ENCODE data around the gene MTFP1.
"Not testable (repeated sequence)": the region's sequence is repeated elsewhere in the genome, so short reads cannot be mapped to it uniquely, and the experiment has no call there.

Gene MTFP1

DNA sequence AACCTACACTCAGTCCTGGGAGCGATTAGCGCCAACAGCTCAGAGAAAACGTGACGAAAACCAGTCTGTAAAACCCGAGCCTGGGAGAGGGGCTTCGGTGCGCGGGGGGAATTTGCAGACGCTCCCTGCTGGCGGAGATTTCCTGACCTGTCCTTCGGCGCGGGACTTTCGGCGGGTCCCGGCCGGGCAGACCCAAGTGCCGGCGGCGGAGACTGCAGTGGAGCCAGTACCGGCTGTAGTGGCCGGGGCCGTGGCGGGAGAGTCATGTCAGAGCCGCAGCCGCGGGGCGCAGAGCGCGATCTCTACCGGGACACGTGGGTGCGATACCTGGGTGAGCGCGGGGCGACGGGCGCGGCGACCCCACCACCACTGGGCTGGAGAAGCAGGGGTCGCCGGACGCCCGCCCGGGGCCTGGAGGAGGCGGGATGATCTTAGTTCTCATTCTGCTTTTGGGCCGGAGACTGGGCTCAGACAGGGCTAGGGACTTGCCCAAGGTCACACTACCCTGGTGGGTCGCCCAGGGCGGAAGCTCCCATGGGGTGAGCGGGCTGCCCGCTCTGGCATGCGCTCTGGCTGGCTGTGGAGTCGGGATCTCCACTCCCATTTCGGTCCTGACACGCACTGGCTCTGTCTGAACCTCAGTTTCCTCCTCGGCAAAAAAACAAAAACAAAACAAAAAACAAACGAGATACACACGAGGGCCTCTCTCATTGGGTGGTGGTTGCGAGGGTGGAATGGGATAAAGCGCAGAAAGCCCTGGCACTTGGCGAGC, at the start of gene MTFP1:
Gene MTFP1 (plus strand): TSS at position 153 of the 772 bp plus-strand sequence. CDS start 112 bp downstream, at position 265.
- peak; percentile 11 to 34 (median 25) for DNase-seq

DNA sequence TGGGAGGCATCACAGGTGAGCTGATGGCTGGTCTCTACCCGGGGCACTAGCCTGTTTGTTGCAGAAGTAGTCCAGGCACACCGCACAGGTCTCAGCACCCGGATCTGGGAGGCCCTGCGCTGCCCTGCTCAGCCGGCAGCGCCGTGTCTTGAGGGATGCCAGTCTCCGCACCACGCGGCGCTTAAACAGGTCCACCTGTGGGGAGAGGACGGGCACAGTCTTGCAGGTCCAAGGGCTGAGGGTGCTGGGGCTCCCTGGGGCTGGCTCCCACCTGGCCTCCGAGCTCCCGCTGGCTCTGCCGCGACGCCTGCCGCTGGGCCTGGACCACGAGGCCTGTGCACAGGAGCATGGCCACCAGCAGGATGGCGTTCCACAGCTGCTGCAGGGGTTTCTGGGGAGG, 45.6 kb upstream of the MTFP1 start:
- DNase-seq = no peak

GRCh38 chr22:30381264-30381663, 44.3 kb upstream of the MTFP1 start:
- no peak for DNase-seq

- DNase-seq = no peak
Measured at GRCh38 chr22:30382340-30382739, 43.2 kb upstream of the MTFP1 start.

- DNase-seq = no peak
Measured at GRCh38 chr22:30383061-30383460, 42.5 kb upstream of the MTFP1 start.

DNA sequence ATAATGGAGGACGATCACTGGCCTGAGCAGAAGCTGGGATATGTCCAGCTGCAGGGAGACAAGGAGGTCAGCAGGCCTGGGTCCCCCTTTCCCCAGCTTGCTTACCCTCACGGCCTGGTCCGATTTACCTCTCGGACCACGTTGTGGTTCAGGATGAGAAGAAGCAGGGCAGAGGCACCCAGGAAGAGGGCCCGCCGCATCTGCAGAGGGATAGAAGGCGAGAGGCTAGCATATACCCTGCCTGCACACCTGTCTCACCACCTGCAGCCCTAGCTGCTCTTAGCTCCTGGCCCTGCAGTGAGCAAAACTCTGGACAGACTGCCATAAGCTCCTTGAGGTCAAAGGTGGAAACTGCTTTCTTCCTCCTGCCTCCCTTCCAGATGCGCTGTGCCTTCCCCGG, 39.6 kb upstream of the MTFP1 start:
- no peak for DNase-seq

GRCh38 chr22:30386608-30386959, 39.0 kb upstream of the MTFP1 start:
- peak in 1 of 4 experiments; percentile 19 for DNase-seq

GRCh38 chr22:30386960-30387827, 38.4 kb upstream of the MTFP1 start, which contains the start of gene RNF215:
Gene RNF215 (minus strand): TSS chr22:30387411. CDS start chr22:30387313, 98 bp downstream.
- DNase-seq = peak; percentile 59 to 78 (median 64)

DNA sequence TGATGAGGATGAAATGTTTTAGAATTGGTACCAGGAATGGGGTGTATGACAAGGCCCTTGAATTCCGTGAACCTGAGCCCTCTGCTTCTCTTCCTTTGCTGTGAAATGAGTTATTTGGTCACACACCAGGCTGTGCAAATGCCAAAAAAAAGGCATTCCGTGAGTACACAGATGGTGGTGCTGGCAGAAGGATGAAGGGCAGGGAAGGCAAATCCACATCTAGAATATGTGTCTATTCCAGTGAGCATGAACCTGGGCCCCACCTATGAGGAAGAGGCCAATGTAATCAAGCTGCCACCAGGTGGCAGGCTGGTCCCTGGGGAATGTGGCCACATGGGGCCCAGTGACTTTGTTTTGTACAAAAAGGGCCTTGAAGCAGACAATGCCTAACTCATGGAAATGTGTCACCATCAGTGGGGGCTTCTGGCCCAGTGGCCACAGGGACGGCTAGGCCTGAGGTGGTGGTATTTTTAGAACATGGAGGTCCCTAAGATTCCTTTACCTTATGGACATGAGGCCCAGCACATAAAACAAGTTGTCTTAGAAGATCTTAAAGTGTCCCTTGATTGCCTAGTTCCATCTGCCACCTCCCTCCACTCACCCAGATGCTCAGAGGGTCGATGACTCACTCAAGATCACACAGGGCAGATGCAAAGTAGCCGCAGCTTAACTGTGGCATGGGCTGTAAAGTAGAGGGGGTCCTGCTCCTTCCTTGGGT, 34.4 kb upstream of the MTFP1 start:
- DNase-seq = peak; percentile 30 to 75 (median 56)

- DNase-seq = no peak
Measured at GRCh38 chr22:30392661-30393321, 32.8 kb upstream of the MTFP1 start.

GRCh38 chr22:30393322-30393680, 32.3 kb upstream of the MTFP1 start:
- DNase-seq = no peak

- DNase-seq = no peak
Measured at GRCh38 chr22:30393885-30394284, 31.7 kb upstream of the MTFP1 start.

DNA sequence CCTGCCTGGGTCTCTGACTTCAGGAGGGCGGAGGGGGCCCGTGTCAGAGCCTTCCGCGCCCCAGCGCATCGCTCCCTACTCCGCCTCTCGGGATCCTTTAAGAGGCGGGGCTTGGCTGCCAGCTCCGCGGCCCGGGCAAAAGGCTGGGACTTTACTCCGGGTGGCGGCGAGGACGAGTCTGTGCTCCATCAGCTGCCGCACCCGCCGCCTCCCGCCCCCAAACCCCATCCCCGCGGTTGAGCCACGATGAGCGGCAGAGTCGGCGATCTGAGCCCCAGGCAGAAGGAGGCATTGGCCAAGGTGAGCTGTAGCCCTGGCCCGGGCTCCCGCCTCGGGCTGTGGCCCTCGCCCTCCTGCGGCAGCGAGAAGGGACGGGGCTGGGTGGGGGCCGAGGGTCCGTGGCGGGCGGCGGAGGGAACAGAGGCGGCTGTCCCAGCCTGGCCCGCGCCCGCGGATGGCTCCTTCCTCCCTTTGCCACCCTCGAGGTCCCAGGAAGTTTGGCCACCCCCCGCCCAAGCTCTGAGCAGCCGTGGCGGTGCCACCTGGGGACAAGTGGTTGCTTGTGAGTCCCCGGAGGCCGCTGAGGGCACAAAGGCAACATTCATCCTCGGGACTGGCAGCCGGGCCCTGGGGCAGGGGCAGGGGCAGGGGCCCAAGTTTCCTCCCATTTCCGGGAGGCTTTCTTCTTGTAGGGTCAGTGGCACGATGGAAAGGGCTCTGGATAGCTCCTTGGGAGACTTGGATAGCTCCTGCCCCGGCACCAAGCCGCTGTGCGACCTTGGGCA, 28.5 kb upstream of the MTFP1 start, which contains the start of gene SEC14L2:
Gene SEC14L2 (plus strand): TSS at position 148 of the 785 bp plus-strand sequence. CDS start 99 bp downstream, at position 247.
- DNase-seq = peak in 3 of 4 experiments; percentile 17 to 53 (median 37)

- no peak for DNase-seq
Measured at GRCh38 chr22:30397656-30398635, 27.6 kb upstream of the MTFP1 start.

- DNase-seq = no peak
Measured at GRCh38 chr22:30398685-30399680, 26.6 kb upstream of the MTFP1 start.

- no peak for DNase-seq
Measured at GRCh38 chr22:30399718-30400117, 25.9 kb upstream of the MTFP1 start.

DNA sequence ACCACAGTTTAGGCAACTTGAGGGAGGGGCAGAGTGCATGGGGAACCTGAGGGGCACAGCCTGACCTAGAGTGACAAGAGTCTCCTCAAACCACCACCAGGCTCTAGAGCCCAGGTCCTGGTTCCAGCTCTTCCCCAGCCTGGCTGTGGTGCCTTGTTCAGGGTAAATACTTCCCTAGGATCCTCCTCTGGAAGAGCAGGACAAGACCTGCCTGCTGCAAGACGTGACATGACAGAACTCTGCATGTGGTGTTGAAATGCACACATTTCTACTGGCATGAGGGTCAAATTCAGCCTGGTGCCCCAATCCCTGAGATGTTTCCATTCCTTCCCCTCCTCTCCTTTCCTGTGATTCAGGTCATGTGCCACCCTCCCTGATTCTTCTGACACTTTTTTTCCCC, 25.4 kb upstream of the MTFP1 start:
- no peak for DNase-seq

GRCh38 chr22:30401024-30401423, 24.5 kb upstream of the MTFP1 start:
- DNase-seq = not testable (repeated sequence)

Data from activated naive CD4-positive, alpha-beta T cell (primary cell).